PC-3 (cell line): ENCODE results near the gene SYMPK. TPM values are rescaled to one million over a fixed set of nuclear protein-coding genes. Genes with fewer than 3 reads are reported as not detected.

Source experiments
- ATAC-seq: fragments of 200-7000 bp; cut with Tn5 transposase; 2 replicates; pipeline ENCODE4 v1.9.1; 2020; ENCODE audit warnings: mild to moderate bottlenecking, moderate library complexity
- BruUV-seq: library from RNA; stranded (reverse); fragments of 400-500 nt; replicated peaks from 2 replicates; lab custom pipeline; 2021; lab: Mats Ljungman, UMichigan
- CTCF ChIA-PET: fragments of 300-600 bp; sonication (Branson Sonifier 250); formaldehyde crosslinking; loops from one replicate; lab custom pipeline; 2022; ENCODE audit warnings: antibody characterized with exemption; lab: Charles Lee
- POLR2A ChIA-PET: fragments of 300-600 bp; sonication (Branson Sonifier 250); formaldehyde crosslinking; loops from one replicate; lab custom pipeline; 2022; ENCODE audit warnings: antibody characterized with exemption; ENCODE audit not compliant: unreplicated experiment; lab: Charles Lee
- DNase-seq: peaks from one replicate; pipeline ENCODE4 v3.0.0-alpha.2; 2015
- H2AFZ ChIP-seq: fragments of 300-600 bp; sonication (generic); 2 replicates; pipeline ENCODE4 v1.6.0; 2016; ENCODE audit warnings: antibody characterized with exemption, low read length
- H3F3A ChIP-seq: fragments of 300-600 bp; sonication (generic); one replicate; pipeline ENCODE4 v1.6.0; 2017; ENCODE audit warnings: antibody characterized with exemption, low read length, control low read depth, mild to moderate bottlenecking; ENCODE audit not compliant: unreplicated experiment
- H3K27ac ChIP-seq: fragments of 300-600 bp; sonication (generic); 2 replicates; pipeline ENCODE4 v1.5.1; 2016; ENCODE audit warnings: mild to moderate bottlenecking, low read length
- H3K27me3 ChIP-seq: fragments of 300-600 bp; sonication (generic); 2 replicates; pipeline ENCODE4 v1.6.1; 2016; ENCODE audit warnings: low read length, mixed read lengths
- H3K36me3 ChIP-seq: fragments of 300-600 bp; sonication (generic); 2 replicates; pipeline ENCODE4 v1.6.1; 2016; ENCODE audit warnings: low read depth, mixed run types, low read length, mixed read lengths
- H3K4me1 ChIP-seq: fragments of 300-600 bp; sonication (generic); 2 replicates; pipeline ENCODE4 v1.5.1; 2016; ENCODE audit warnings: low read length; ENCODE audit not compliant: insufficient read depth
- H3K4me2 ChIP-seq: fragments of 300-600 bp; sonication (generic); 2 replicates; pipeline ENCODE4 v1.6.0; 2016; ENCODE audit warnings: low read length
- H3K4me3 ChIP-seq: fragments of 300-600 bp; sonication (generic); 2 replicates; pipeline ENCODE4 v1.5.1; 2016; ENCODE audit warnings: mild to moderate bottlenecking, low read length, mixed read lengths
- H3K79me2 ChIP-seq: fragments of 300-600 bp; sonication (generic); 2 replicates; pipeline ENCODE4 v1.6.1; 2017; ENCODE audit warnings: low read length, mixed read lengths
- H3K9ac ChIP-seq: fragments of 300-600 bp; sonication (generic); 2 replicates; pipeline ENCODE4 v1.6.0; 2016; ENCODE audit warnings: mild to moderate bottlenecking, low read length
- H3K9me2 ChIP-seq: fragments of 300-600 bp; sonication (generic); replicated peaks from 2 replicates; pipeline ENCODE4 v1.6.1; 2016; ENCODE audit warnings: mixed run types, low read length, mixed read lengths
- H3K9me3 ChIP-seq: fragments of 300-600 bp; sonication (generic); 2 replicates; pipeline ENCODE4 v1.6.1; 2016; ENCODE audit warnings: low read length, mixed read lengths
- H4K20me1 ChIP-seq: fragments of 300-600 bp; sonication (generic); 2 replicates; pipeline ENCODE4 v1.6.1; 2016; ENCODE audit warnings: low read length, mixed read lengths
- EZH2 ChIP-seq: fragments of 300-600 bp; sonication (generic); IDR thresholded peaks from one replicate; pipeline ENCODE4 v1.6.1; 2017; ENCODE audit warnings: antibody characterized with exemption, mild to moderate bottlenecking, low read length; ENCODE audit not compliant: unreplicated experiment
- EZH2phosphoT487 ChIP-seq: fragments of 300-600 bp; sonication (generic); IDR thresholded peaks from 2 replicates; pipeline ENCODE4 v1.6.1; 2018; ENCODE audit warnings: mild to moderate bottlenecking, antibody characterized with exemption, low read length, borderline replicate concordance
- intact Hi-C: fragments of 100-400 bp; cut with micrococcal nuclease; formaldehyde crosslinking; loops from 2 replicates; pipeline ENCODE4 v1.9.0; 2023
- total RNA-seq: library from RNA; depleted of rRNA; stranded (reverse); fragments of >200 nt; gene quantifications from 2 replicates; pipeline ENCODE4 v1.2.3, GENCODE V29; 2014; rRNA removed
- TF ChIP-seq, protein P1 (sequence below): fragments of 300-600 bp; sonication (generic); conservative IDR thresholded peaks from 2 replicates; pipeline ENCODE4 v1.5.1; 2017; ENCODE audit warnings: antibody characterized with exemption, low read depth, mild to moderate bottlenecking, low read length

SYMPK gene
- total RNA-seq, 1 experiment from 2014 or later: 36.6 TPM

DNA sequence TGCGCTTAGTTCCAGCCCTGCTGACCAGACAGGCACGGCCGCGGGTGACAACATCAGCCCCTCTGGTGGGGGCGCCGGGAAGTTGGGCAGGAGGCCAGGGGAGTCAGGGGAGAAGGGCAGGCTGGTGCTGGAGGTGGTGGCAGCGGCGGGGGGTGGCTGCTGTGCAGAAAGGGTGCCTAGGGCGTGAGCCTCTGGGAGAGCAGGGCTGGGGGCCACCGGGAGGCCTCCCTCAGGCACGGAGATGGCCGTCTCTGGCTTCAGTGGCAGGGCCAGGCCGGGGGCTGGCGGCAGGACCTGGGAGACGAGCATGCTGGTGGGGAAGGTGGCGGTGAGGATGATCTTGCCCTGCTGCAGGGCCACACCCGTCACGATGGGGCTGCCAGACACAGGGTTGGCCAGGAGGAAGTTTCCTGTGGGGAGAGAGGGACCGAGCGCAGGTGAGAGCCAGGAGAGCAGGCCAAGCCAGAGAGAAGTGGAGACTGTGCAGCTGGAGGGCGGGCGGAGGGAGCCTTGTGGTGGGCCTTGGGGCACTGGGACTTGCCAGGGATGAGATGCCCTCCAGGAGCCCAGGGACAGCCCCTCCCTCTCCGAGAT, 97.1 kb downstream of the SYMPK start:
- CTCF ChIA-PET: no interaction called here
- H3K9ac ChIP-seq: no peak overlapping the region
- no peaks in the 10 kb centered on the region for H3F3A ChIP-seq
- H3K9me3 ChIP-seq: no peaks in the 10 kb centered on the region
- POLR2A ChIA-PET: no interaction called here
- H3K27me3 ChIP-seq: no peaks in the 10 kb centered on the region
- H3K4me1 ChIP-seq: peaks cover 13% of the 10 kb centered on the region; the same call in 1 of the 2 replicates
- BruUV-seq: no TSS peak
- intact Hi-C loops: no loop called here
- H3K4me3 ChIP-seq: no peak overlapping the region
- H3K79me2 ChIP-seq: no peaks in the 10 kb centered on the region
- DNase-seq (no peak), ATAC-seq (no peak)
- no peaks in the 10 kb centered on the region for H4K20me1 ChIP-seq
- no peak overlapping the region for H3K4me2 ChIP-seq
- no peaks in the 10 kb centered on the region for H3K9me2 ChIP-seq
- H2AFZ ChIP-seq: no peak overlapping the region
- TF ChIP-seq, protein P1, sequence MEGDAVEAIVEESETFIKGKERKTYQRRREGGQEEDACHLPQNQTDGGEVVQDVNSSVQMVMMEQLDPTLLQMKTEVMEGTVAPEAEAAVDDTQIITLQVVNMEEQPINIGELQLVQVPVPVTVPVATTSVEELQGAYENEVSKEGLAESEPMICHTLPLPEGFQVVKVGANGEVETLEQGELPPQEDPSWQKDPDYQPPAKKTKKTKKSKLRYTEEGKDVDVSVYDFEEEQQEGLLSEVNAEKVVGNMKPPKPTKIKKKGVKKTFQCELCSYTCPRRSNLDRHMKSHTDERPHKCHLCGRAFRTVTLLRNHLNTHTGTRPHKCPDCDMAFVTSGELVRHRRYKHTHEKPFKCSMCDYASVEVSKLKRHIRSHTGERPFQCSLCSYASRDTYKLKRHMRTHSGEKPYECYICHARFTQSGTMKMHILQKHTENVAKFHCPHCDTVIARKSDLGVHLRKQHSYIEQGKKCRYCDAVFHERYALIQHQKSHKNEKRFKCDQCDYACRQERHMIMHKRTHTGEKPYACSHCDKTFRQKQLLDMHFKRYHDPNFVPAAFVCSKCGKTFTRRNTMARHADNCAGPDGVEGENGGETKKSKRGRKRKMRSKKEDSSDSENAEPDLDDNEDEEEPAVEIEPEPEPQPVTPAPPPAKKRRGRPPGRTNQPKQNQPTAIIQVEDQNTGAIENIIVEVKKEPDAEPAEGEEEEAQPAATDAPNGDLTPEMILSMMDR: no peak
- TF ChIP-seq EZH2 (no peak), EZH2phosphoT487 (no peak)
- H3K36me3 ChIP-seq: no peaks in the 10 kb centered on the region
- H3K27ac ChIP-seq: no peak overlapping the region

Other genes with a start within 250 kb of the SYMPK start
- gene EML2, start 223.8 kb downstream of the SYMPK start, total RNA-seq: 28.9 and 37.8 TPM in 2 replicates
- 1.9 and 4.8 TPM in 2 replicates for gene GIPR, start 194.9 kb downstream of the SYMPK start, total RNA-seq
- 554 and 631 TPM in 2 replicates for gene SNRPD2, start 171.2 kb downstream of the SYMPK start, total RNA-seq
- gene QPCTL, start 170.5 kb downstream of the SYMPK start, total RNA-seq: 9.8 and 13.4 TPM in 2 replicates
- 12.8 and 16.1 TPM in 2 replicates for gene FBXO46, start 132.3 kb downstream of the SYMPK start, total RNA-seq
- gene MEIOSIN, start 129.7 kb downstream of the SYMPK start, total RNA-seq: not detected in 2 replicates
- gene SIX5, start 93.9 kb downstream of the SYMPK start, total RNA-seq: 9.3 and 13.6 TPM in 2 replicates
- gene DMPK, start 80.7 kb downstream of the SYMPK start, total RNA-seq: 18.3 and 18.9 TPM in 2 replicates
- 34.9 and 50.3 TPM in 2 replicates for gene DMWD, start 70.3 kb downstream of the SYMPK start, total RNA-seq
- gene RSPH6A, start 47.8 kb downstream of the SYMPK start, total RNA-seq: 0.12 TPM in 1 of 2 replicates, not detected in the other
- gene FOXA3, start 1.2 kb upstream of the SYMPK start, total RNA-seq: 0.33 and 0.40 TPM in 2 replicates
- gene IRF2BP1, start 23.0 kb upstream of the SYMPK start, total RNA-seq: 31.5 and 38.6 TPM in 2 replicates
- gene MYPOP, start 39.5 kb upstream of the SYMPK start, total RNA-seq: 5.4 and 12.0 TPM in 2 replicates
- not detected in 2 replicates for gene NANOS2, start 51.6 kb upstream of the SYMPK start, total RNA-seq
- gene NOVA2, start 110.7 kb upstream of the SYMPK start, total RNA-seq: 0.06 TPM in 1 of 2 replicates, not detected in the other
- 6.3 and 7.7 TPM in 2 replicates for gene CCDC61, start 132.3 kb upstream of the SYMPK start, total RNA-seq
- gene PGLYRP1, start 159.9 kb upstream of the SYMPK start, total RNA-seq: not detected in 2 replicates
- gene IGFL4, start 177.9 kb upstream of the SYMPK start, total RNA-seq: not detected in 2 replicates